ENCODE measurements around the gene PIGM.
"Not testable (repeated sequence)": the region's sequence is repeated elsewhere in the genome, so short reads cannot be mapped to it uniquely, and the experiment has no call there.

PIGM gene

GRCh38 chr1:160061369-160062229 lies 29.8 kb upstream of the PIGM start:
- DNase-seq (ENCODE audit: low read depth in 2 of 2), result no peak

- DNase-seq (ENCODE audit: low read depth in 2 of 2), result no peak
Observed at GRCh38 chr1:160058087-160058486, 26.3 kb upstream of the PIGM start.

- no peak for DNase-seq (ENCODE audit: low read depth in 2 of 2)
Observed at GRCh38 chr1:160056648-160057169, 24.9 kb upstream of the PIGM start.

GRCh38 chr1:160053548-160054365 lies 22.0 kb upstream of the PIGM start:
- DNase-seq (ENCODE audit: low read depth in 2 of 2), result no peak

- DNase-seq (ENCODE audit: low read depth in 2 of 2), result no peak
Observed at GRCh38 chr1:160052936-160053335, 21.1 kb upstream of the PIGM start.

GRCh38 chr1:160050619-160051018 lies 18.8 kb upstream of the PIGM start:
- DNase-seq (ENCODE audit: low read depth in 2 of 2), result no peak

GRCh38 chr1:160050182-160050581 lies 18.4 kb upstream of the PIGM start:
- DNase-seq (ENCODE audit: low read depth in 2 of 2), result not testable (repeated sequence)

- DNase-seq (ENCODE audit: low read depth in 2 of 2), result no peak
Observed at GRCh38 chr1:160049101-160049500, 17.3 kb upstream of the PIGM start.

GRCh38 chr1:160048335-160048734 lies 16.5 kb upstream of the PIGM start:
- DNase-seq (ENCODE audit: low read depth in 2 of 2), result no peak

- no peak for DNase-seq (ENCODE audit: low read depth in 2 of 2)
Observed at GRCh38 chr1:160047111-160047991, 15.6 kb upstream of the PIGM start.

GRCh38 chr1:160046494-160047110 lies 14.8 kb upstream of the PIGM start:
- DNase-seq (ENCODE audit: low read depth in 2 of 2), result peak in 1 of 2 donors; percentile 20

GRCh38 chr1:160045653-160046052 lies 13.9 kb upstream of the PIGM start:
- no peak for DNase-seq (ENCODE audit: low read depth in 2 of 2)

- DNase-seq (ENCODE audit: low read depth in 2 of 2), result no peak
Observed at GRCh38 chr1:160043543-160043942, 11.8 kb upstream of the PIGM start.

- DNase-seq (ENCODE audit: low read depth in 2 of 2), result no peak
Observed at GRCh38 chr1:160040476-160040875, 8.7 kb upstream of the PIGM start.

- DNase-seq (ENCODE audit: low read depth in 2 of 2), result no peak
Observed at GRCh38 chr1:160032165-160032820, 503 bp upstream of the PIGM start.

- no peak for DNase-seq (ENCODE audit: low read depth in 2 of 2)
Observed at GRCh38 chr1:160030657-160031364, 979 bp downstream of the PIGM start.

GRCh38 chr1:160028426-160028825 lies 3.4 kb downstream of the PIGM start:
- DNase-seq (ENCODE audit: low read depth in 2 of 2), result no peak

- no peak for DNase-seq (ENCODE audit: low read depth in 2 of 2)
Observed at GRCh38 chr1:160025314-160025713, 6.5 kb downstream of the PIGM start.

- no peak for DNase-seq (ENCODE audit: low read depth in 2 of 2)
Observed at GRCh38 chr1:160024195-160024905, 7.4 kb downstream of the PIGM start.

Measured in stimulated activated CD4-positive, alpha-beta T cell treated with anti-CD3 and anti-CD28 coated beads, Interleukin-4, amount 100 ng/mL, for 48 hours (primary cell).